Tibial nerve (tissue), 3 donors: ENCODE measurements around the gene PRR22.

Experiments
- CTCF ChIP-seq, 5 experiments: fragments of 200-600 bp in 3 of 5; fragments of 450-650 bp in 2 of 5; sonication (generic) in 3 of 5; IDR thresholded peaks; one replicate each; pipeline ENCODE4 v1.5.1; 2016 to 2019; ENCODE audit warnings: antibody characterized with exemption in 5 of 5, mild to moderate bottlenecking in 3 of 5, moderate library complexity in 2 of 5
- POLR2A ChIP-seq, 2 donors: fragments of 450-650 bp; IDR thresholded peaks; one replicate each; pipeline ENCODE4 v1.6.1; 2017; ENCODE audit warnings: antibody characterized with exemption in 2 of 2, mild to moderate bottlenecking in 2 of 2, moderate library complexity in 2 of 2

GRCh38 chr19:5765220-5765619, 19.3 kb downstream of the PRR22 start:
- TF ChIP-seq CTCF (IDR thresholded peaks at IDR 0.05): no peak
- TF ChIP-seq POLR2A (IDR thresholded peaks at IDR 0.05): no peak
